Non-pigmented ciliary epithelial cell (primary cell): Measurements from ENCODE around the gene RGS14.

Experiments used
- DNase-seq: peaks from one replicate; pipeline ENCODE4 v3.0.0-alpha.2; 2010; ENCODE audit warnings: low read depth

RGS14 gene, protein sequence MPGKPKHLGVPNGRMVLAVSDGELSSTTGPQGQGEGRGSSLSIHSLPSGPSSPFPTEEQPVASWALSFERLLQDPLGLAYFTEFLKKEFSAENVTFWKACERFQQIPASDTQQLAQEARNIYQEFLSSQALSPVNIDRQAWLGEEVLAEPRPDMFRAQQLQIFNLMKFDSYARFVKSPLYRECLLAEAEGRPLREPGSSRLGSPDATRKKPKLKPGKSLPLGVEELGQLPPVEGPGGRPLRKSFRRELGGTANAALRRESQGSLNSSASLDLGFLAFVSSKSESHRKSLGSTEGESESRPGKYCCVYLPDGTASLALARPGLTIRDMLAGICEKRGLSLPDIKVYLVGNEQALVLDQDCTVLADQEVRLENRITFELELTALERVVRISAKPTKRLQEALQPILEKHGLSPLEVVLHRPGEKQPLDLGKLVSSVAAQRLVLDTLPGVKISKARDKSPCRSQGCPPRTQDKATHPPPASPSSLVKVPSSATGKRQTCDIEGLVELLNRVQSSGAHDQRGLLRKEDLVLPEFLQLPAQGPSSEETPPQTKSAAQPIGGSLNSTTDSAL

DNA sequence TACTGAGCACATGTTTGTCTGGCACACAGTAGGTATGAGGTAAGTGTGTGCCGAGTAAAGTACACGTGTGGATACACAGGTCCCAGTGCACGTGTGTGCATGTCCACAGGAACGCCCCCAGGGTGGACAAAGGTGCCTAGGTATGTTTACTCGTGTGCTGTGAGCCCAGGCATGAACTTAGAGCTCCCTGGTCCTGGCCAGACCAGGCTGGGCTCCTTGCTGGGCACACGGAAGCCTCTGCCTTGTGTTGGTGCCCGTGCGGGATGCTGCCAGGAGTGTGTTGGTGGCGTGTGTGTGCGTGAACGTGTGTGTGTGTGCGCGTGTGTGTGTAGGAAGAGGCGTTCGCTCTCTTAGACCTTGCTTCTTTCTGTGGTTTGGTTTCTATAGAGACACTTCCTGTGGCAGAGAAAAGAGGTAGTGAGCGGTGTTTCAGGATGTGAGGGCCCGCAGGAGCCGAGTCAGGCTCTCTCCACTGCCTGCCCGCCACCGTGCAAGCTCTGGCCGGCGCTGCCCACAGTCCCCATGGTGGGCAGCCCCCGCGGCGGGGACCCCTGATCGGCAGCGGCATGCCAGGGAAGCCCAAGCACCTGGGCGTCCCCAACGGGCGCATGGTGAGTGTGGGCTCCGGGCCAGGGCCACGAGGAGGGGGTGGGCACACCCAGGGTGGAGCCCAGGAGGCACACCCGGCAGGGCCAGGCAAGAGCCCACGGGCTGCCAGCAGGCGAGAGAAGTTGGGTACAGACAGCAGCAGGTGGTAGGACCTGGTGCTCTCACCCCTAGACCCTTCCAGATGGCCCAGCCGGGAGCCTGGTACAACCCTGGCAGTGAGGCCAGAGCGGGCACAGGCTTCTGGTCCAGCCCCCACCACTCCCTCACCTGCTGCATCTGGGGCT, at the start of gene RGS14:
TSS of gene RGS14 (plus strand) at position 466 of the 893 bp plus-strand sequence. CDS start at position 567, 101 bp downstream.
- no peak for DNase-seq

DNA sequence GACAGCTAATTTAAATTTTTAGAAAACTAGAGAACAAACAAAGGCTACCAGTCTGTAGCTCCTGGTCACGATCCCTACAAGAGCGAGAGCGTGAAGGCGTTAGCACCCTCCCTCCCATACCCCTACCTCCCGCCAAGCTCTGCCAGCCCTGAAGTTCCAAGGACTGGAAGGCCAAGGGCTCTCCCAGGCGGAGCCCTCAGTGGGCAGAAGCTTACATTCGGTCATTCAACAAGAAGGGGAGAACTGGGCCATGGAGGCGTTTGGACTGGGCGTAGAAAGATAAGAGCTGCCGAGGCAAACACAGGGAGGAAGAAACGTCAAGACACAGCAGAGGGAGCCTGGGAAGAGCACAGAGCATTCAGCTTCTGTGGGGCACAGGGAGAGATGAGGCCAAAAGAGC, 49.0 kb upstream of the RGS14 start:
- no peak for DNase-seq

DNA sequence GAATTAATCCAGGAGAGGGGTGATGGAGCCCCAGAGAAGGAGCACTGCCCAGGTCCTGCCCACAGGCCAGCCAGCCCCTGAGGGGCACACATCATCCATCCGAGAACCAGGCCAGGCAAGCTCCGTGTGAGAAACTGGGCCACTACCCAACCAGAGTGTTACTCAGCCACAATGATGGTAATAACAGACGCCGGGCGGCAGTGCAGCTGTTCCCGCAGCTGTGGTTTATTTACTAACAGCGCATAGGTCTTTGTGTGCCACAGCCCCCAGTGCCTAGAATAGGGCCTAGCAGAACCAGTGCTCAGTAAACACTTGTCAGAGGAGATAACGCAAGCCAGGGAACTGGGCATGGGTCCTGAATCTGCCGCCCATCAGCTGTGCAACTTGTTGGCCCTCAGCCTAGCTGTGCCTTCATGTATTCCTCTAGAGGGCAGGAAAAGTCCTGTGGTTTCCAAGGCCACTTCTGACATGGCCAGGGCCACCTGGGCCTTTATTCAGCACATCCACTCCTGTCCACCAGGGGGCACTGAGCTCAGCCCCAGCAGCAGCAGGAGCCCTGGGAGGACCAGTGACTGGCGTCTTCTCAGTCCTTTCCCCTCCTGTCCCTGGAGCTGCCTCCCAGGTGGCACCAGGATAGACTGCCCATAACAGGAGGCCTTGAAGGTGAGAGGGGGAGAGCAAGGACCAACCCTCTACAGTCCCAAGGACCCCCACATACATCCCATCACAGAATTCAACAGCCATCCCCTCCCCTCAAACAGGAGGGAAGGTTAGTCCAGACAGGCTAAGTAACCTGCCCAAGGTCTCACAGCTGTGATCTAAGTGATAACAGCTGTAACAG, 48.2 kb upstream of the RGS14 start:
- peak; percentile 27 for DNase-seq

DNA sequence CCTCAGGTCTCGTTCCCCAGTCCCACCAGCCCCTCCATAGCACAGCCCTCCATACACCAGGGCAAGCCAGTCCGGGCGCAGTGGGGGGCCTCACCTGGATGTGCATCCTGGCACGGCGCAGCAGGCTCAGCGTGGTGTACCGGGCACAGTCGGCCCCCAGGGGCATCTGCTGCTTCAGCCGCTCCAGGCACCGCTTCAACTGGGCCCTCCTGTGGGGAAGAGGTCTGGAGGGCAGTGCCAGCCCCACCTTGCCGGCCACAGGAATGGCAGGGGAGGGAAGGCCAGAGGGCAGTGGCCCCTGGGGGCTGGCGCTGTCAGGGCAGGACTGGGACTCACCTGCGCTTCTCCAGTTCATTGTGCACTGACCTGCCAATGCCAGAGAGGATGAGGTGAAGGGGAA, 47.4 kb upstream of the RGS14 start:
- DNase-seq, result no peak

DNA sequence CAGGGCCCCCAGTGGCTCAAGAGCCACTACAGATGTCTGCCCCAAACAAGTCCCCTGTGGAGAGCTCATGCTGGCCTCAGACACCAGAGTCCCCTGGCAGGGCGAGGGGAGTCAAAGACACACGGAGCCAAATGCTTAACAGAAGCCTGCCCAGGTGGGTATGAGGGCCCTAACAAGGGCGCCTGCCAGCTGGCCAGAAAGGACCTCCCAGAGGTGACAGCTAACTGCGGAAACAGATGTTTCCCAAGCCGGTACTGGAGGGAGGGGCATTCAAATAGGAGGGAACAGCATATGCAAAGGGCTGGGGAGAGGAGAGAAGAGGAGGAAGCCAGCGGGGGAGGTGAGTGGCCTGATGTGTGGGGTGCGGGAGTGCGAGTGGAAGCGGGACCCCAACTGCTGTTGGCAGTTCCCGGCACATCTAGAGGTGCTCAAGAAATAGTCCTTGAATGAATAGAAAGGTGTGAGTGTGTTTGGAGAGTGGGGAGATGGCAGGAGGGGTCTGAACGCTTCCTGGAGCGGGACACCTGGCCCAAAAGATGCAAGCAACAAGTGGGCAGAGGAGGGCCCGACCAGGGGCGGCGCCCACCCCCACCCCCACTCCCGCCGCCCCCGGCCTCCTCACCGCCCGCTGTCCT, 46.9 kb upstream of the RGS14 start:
- DNase-seq, result no peak

DNA sequence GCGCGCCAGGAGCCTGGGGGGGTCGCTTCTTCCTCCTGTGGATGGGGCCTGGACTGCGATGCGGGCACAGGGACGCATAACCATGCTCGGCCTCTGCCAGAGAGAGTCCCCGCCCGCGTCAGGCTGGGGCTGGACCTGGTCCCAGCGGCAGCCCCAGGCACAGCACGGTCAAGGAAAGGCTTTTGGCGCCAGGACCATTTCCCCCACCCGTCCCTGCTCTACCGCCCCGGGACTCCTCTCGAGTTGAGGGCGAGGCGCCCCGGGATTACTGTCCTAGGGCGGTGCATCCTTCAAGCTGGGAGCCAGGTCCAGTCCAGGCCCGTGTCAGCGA, 46.4 kb upstream of the RGS14 start:
- DNase-seq, result no peak

DNA sequence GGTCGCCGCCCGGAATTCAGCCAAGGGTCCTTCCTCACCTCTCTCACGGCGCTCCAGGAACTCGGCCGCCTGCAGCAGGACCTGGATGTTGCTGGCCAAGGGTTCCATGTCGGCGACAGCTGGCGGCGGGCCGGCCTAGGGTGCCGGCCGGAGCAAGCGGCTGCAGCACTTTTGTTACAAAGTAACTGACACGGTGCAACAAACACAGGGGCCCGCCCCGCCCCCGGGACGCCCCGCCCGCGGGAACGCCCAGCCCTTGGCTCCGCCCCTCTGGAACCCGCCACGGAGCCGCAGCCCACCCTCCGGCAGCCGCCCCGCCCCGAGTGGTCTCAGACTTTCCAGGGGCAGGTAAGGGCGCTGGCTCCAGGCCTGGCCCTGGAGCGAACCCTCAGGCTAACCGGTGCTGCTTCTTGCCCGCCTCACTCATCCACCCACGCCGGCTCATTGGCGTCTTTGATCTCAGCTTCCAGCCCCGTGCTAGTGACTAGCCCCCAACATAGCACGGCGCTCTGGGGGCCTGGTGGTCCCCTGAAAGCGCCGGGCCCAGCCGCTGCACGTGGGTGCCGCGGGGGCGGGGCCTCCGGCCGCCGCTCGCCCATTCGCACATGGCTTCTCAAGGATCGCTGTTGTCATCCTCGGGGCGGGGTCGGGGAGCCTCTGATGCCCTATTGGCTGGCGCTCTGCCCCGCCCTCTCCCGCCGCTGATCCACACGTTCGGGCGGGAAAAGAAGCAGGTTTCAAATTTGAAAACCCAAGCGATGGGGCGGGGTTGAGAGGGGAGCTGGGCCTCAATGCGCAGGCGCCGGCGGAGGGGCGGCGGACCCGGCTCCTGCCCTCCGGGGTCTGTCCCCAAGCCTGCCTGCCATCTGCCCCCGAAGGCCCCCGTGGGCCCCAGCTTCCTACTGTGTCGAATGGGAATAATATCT, 45.7 kb upstream of the RGS14 start, which contains the start of gene MXD3:
TSS of gene MXD3 (minus strand) at position 176 of the 926 bp plus-strand sequence. CDS start at position 108, 68 bp downstream.
- DNase-seq, result peak; percentile 51

DNA sequence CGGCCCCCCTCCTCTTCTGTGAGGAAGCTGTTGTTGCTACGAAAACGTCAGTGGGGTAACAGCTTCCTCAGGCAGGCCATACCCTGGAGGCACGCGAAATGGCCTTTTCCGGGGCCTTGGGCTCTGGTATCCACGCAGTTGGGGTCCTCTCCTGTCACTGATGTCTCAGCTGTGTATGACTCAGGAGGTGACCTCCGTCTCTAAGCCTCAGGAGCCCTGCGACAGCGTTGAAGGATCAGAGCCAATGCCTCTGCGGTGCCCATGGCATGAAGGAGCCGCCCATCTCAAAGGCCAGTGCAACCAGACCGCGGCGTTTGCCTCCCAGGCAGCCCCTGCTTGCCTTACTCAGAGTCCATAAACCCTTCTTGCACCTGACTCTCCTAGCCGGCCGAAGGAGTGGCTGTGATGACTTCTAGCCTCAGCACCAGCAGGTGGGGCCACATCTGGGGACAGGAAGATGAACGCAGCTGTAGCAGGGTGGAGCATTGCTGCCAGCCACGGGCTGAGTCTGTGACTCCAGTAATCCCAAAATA, 45.0 kb upstream of the RGS14 start:
- DNase-seq, result no peak

DNA sequence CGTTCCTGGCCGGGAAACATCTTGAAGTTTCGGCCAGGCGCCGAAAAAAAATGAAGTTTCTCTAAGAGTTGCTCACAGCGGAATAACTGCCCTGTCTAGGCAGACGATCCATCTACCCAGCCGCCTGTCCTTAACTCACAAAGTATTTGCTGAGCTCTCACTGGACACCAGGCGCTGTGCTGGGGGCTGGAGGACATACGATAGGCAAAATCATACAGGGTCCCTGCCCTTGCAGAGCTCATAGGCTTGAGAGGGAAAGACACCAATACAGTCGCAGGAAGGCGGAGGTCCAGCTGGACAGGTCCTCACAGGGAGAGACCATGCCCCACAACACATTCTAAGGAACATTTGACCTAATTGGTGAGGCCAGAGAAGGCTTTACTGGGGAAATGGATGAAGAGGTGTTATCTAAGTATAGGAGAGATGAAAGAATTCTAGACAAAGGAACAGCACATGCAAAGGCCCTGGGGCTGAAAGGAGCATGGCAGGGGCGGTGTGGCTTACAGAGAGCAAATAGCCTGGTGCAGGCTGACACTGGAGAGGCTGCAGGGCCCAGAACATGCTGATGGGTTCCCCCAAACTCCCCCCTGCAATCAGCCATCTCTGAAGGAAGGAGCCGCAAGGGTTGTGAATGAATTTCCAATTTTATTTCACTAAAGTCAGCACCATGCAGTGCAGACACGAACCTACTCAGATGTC, 44.0 kb upstream of the RGS14 start:
- DNase-seq, result no peak

DNA sequence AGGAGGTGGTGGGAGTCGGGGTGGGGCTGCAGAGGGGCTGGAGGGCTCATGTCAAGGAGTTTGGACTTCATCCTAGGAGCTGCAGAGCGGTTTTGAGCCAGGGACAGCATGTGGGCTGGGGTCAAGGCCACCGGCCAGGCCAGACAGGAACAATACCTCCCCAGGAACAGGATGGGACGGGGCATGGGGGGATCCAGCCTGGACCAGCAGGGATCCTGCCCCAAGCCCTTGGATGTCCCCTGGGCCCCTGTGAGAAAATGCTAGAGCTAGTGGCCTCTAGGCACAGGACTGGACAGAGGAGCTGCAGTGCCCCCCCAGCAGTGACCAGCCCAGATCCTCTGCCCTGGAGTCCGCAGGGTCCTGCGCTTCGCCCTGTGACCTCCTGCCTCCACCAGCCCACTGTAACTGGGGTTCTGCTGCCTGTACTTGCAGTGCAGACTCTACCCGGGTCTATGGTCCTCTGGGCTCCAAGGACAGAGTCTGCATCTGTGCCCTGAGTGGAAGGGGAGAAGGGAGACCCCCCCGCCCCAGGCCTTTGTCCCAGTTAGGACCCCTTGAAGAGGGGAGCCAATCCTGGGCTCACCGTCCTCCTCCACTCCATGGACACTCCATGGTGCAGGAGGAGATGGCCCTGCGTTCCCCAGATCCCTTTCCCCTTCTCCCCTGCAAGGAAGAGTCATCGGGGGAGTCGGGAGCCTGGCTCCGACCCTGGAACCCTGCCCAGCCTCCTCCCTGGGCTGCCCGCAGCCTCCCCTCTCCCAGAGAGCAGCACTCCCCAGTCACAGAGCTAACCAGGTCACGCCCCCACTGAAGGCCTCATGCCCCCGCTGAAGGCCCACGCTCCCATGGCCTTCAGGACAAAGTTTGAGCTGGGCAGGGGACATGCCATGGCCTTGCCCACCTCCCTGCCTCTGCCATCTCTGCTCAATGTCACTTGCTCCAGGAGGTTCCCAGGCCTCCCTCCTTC, 43.1 kb upstream of the RGS14 start:
- DNase-seq, result no peak

DNA sequence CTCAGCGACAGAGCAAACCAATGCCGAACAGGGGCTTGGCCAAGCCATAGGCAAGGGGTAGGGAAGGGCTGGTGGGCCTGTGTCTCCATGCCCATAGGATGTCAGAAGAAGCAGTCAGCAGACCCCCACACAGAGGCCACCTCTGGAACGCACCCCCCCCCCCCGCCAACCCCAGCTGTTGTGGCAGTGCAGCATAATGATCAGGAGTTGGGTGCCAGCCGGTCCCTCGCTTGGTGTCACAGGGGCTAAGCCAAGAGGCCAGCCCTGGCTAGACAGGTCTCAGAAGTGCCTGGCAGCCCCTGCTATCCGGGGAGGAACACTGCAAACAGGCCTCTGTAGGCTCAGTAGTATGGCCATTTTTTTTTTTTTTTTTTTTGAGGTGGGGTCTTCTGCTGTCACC, 42.3 kb upstream of the RGS14 start:
- DNase-seq, result no peak

DNA sequence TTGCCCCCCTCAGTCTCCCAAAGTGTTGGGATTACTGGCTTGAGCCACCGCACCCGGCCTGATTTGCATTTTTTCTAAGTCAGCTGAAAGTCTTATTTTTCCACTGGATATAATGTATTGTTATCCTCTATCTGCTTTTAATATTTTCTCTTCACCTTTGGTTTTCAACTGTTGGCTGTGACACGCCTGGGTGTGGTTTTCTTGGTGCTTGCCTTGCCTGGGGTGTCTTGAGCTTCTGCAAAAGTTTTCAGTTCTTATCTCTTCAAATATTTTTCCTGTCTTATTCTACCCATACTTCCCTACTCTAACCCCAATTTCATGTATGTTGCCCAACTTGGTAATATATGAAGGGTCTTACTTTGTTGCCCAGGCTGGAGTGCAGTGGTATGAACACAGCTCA, 41.7 kb upstream of the RGS14 start:
- no peak for DNase-seq

DNA sequence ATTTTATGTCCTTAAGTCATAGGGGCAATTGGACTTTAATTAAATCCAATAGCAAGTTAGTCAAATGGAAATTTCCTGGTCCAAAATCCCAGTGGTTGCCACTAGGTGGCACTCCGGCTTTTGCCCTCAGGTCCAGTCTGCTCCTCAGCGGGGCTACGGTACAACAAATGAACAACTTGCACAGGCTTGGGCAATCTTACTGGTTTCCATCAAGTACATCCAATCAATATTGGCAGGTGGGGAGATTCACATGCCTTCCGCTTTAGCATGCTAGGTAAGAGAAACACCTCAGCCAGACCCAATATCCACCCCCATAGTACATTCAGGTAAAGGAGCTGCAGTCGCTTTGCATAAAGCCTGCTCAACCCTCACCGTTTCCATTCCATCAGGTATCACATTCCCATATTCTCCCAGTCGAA, 39.8 kb upstream of the RGS14 start:
- peak; percentile 60 for DNase-seq

DNA sequence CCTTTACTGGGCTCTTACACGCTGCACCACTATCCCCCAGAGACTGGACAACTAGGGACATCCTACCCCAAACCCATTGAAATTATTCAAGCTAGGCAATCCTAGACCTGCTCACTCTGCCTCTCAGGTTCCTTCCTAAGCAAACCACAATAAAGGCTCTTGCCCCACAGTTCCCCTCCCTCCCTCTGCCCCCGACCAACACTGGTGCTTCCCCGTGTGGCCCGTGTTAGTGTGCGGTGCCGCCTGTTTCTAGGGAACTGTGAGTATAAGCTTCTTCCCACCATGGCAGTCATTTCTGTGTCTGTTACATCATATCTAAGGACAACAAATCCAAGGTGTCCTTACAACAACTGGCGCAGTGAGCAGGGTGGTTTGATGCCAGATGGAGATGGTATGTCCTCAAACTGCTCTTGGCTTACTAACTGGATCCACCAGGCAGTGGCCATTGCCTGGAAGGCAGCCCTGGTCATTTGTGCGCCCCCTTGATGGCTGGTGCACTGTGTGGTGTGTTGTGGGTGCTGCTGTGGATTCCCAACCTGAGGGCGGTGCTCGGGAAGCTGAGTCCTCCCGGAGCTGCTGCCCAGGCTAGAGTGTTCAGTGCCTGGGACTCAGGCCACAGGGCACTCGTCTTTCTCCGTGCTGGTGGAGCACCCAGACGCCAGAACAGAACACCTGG, 37.7 kb upstream of the RGS14 start:
- no peak for DNase-seq

DNA sequence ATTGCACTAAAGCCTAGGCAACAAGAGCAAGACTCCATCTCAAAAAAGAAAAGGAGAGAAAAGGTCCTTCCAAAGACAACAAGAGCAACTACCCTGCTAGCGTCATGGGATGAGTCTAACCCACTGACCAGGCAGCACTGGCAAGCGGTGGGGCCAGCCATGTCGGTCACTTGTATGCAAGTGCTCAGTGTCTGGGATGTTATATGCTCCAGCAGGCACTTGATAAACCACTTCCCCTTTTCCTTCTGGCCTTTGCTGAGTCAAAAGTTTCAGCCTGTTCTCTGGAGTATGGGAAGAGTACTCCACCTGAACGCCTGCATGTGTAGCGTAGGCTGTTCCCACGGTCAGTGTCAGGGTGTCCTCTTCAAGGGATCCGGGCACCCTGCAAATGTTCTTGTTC, 36.8 kb upstream of the RGS14 start:
- no peak for DNase-seq

DNA sequence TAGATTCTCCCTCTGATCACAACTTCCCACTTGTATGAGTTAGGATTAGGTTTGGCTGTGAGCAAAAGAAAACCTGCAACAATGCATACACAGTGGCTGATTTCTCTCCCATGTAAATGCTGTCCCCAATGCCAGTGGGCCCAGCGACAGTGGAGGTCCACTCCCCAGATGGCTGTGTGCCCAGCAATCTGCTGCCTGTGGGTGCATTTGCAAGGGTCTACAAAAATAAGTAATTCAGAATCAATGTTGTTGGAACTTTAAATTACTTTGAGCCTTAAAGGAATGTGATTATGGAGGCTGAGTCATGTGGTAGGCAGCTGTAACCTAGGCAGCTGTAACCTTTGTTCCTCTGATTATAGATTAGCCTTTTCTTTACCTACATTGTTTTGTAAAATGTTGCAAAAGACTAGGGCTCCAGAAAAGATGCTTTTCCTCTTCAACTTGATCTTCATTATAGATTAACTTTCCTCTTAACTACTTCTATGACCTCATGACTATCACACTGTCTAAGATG, 31.8 kb upstream of the RGS14 start:
- no peak for DNase-seq
